GM12878 (cell line): ENCODE results near the gene LSM14A. TPM values are rescaled to one million over a fixed set of nuclear protein-coding genes. Genes with fewer than 3 reads are reported as not detected.

Experiments
- ATAC-seq: fragments of 200-7000 bp; cut with Tn5 transposase; 3 replicates; pipeline ENCODE4 v1.9.1; 2020; ENCODE audit warnings: mild to moderate bottlenecking, moderate library complexity
- BruUV-seq: library from RNA; stranded (reverse); fragments of 400-500 nt; replicated peaks from 2 replicates; lab custom pipeline; 2021; lab: Mats Ljungman, UMichigan
- CTCF ChIA-PET: fragments of 300-600 bp; sonication (Branson Sonifier 250); formaldehyde crosslinking; extraction: SDS; loops from one replicate; lab custom pipeline; 2021; ENCODE audit warnings: inconsistent platforms; lab: Yijun Ruan, JAX
- POLR2A ChIA-PET: fragments of 350-600 bp; formaldehyde crosslinking; extraction: SDS; loops from one replicate; lab custom pipeline; 2021; ENCODE audit warnings: inconsistent platforms; lab: Charles Lee
- RAD21 ChIA-PET: fragments of 300-600 bp; sonication (Branson Sonifier 250); formaldehyde crosslinking; loops from one replicate; lab custom pipeline; 2023; ENCODE audit warnings: antibody characterized with exemption; ENCODE audit not compliant: unreplicated experiment; lab: Charles Lee
- SMC1A ChIA-PET: fragments of 300-600 bp; sonication (Branson Sonifier 250); formaldehyde crosslinking; loops from one replicate; lab custom pipeline; 2023; ENCODE audit not compliant: unreplicated experiment, uncharacterized antibody; lab: Charles Lee
- DNase-seq: peaks from one replicate; pipeline ENCODE4 v3.0.0-alpha.2; 2011; ENCODE audit warnings: low read depth, low spot score
- FAIRE-seq: peaks from 3 replicates; lab custom pipeline; 2011; peaks lifted over from hg19 to GRCh38; lab: Jason Lieb, UNC
- H2AFZ ChIP-seq: 2 replicates; pipeline ENCODE4 v1.6.0; 2011; ENCODE audit warnings: low read depth, low read length, control low read depth; ENCODE audit not compliant: control insufficient read depth
- H3K27ac ChIP-seq: 2 replicates; pipeline ENCODE4 v1.5.1; 2011; ENCODE audit warnings: control low read depth; ENCODE audit not compliant: control insufficient read depth, insufficient read depth
- H3K27me3 ChIP-seq, 2 experiments: replicated peaks in 1 of 2; 2 replicates each; pipeline versions ENCODE4 v1.6.0 to v1.6.1; 2011; ENCODE audit warnings: low read length in 1 of 2; ENCODE audit not compliant: control insufficient read depth in 2 of 2, insufficient read depth in 2 of 2
- H3K36me3 ChIP-seq, 2 experiments: 2 replicates each; pipeline ENCODE4 v1.5.1; 2011; ENCODE audit warnings: low read length in 1 of 2; ENCODE audit not compliant: control insufficient read depth in 2 of 2, insufficient read depth in 2 of 2
- H3K4me1 ChIP-seq: 2 replicates; pipeline ENCODE4 v1.6.1; 2011; ENCODE audit warnings: mild to moderate bottlenecking, low read length, moderate library complexity, mixed read lengths; ENCODE audit not compliant: control insufficient read depth, insufficient read depth
- H3K4me2 ChIP-seq: 2 replicates; pipeline ENCODE4 v1.6.0; 2011; ENCODE audit warnings: control low read depth; ENCODE audit not compliant: control insufficient read depth, insufficient read depth
- H3K4me3 ChIP-seq: fragments of 200-600 bp; sonication (generic); 2 replicates; pipeline ENCODE4 v1.5.1; 2016
- H3K79me2 ChIP-seq: 2 replicates; pipeline ENCODE4 v1.6.0; 2011; ENCODE audit warnings: low read length; ENCODE audit not compliant: control insufficient read depth, insufficient read depth
- H3K9ac ChIP-seq: 2 replicates; pipeline ENCODE4 v1.8.0; 2011; ENCODE audit warnings: low read length, control low read depth, mixed read lengths; ENCODE audit not compliant: control insufficient read depth, insufficient read depth
- H3K9me3 ChIP-seq: replicated peaks from 3 replicates; pipeline ENCODE4 v1.5.1; 2011; ENCODE audit warnings: mild to moderate bottlenecking, low read length; ENCODE audit not compliant: control insufficient read depth, insufficient read depth
- H4K20me1 ChIP-seq: 2 replicates; pipeline ENCODE4 v1.6.0; 2011; ENCODE audit not compliant: control insufficient read depth, insufficient read depth
- CBFB ChIP-seq: IDR thresholded peaks from 2 replicates; pipeline ENCODE4 v1.6.1; 2016; ENCODE audit warnings: antibody characterized with exemption, low read depth
- IRF3 ChIP-seq: fragments of 450-650 bp; IDR thresholded peaks from 2 replicates; pipeline ENCODE4 v1.6.1; 2014; ENCODE audit warnings: mild to moderate bottlenecking
- JUNB ChIP-seq: IDR thresholded peaks from 2 replicates; pipeline ENCODE4 v1.6.1; 2016; ENCODE audit warnings: antibody characterized with exemption, mild to moderate bottlenecking
- KAT2A ChIP-seq: conservative IDR thresholded peaks from 2 replicates; pipeline ENCODE4 v1.6.1; 2011; ENCODE audit warnings: low read depth, low read length; ENCODE audit not compliant: control insufficient read depth
- MTA2 ChIP-seq: fragments of 450-650 bp; IDR thresholded peaks from 2 replicates; pipeline ENCODE4 v1.6.1; 2016; ENCODE audit warnings: low read depth, mild to moderate bottlenecking, moderate library complexity
- NFYA ChIP-seq: IDR thresholded peaks from 2 replicates; pipeline ENCODE4 v1.6.1; 2011; ENCODE audit warnings: low read depth, mild to moderate bottlenecking, low read length, improper control_type of control experiment, borderline replicate concordance
- POLR2A ChIP-seq: IDR thresholded peaks from 2 replicates; pipeline ENCODE4 v1.6.1; 2011; ENCODE audit warnings: low read depth, mild to moderate bottlenecking, low read length
- RAD21 ChIP-seq: IDR thresholded peaks from 2 replicates; pipeline ENCODE4 v1.6.1; 2011; ENCODE audit warnings: mild to moderate bottlenecking, low read depth, low read length, moderate library complexity; ENCODE audit not compliant: insufficient read depth
- SREBF2 ChIP-seq: IDR thresholded peaks from 2 replicates; pipeline ENCODE4 v1.6.1; 2012; ENCODE audit warnings: mild to moderate bottlenecking, low read length
- TAF1 ChIP-seq: IDR thresholded peaks from 2 replicates; pipeline ENCODE4 v1.6.1; 2011; ENCODE audit warnings: mild to moderate bottlenecking, low read depth, low read length, borderline replicate concordance
- YBX1 ChIP-seq: fragments of 450-650 bp; IDR thresholded peaks from 2 replicates; pipeline ENCODE4 v1.6.1; 2016; ENCODE audit warnings: antibody characterized with exemption
- WGBS: methylation state at CpG from one replicate; pipeline ENCODE4 v1.1.6; 2016; ENCODE audit warnings: low lambda C conversion rate; ENCODE audit not compliant: insufficient replicate concordance, insufficient coverage; ENCODE audit errors: missing lambda C conversion rate; 5-methylcytosine and 5-hydroxymethylcytosine counted together
- in situ Hi-C: fragments of 300-500 bp; cut with MboI; formaldehyde crosslinking; loops from 9 replicates; pipeline ENCODE4 v1.14.3; 2018; ENCODE audit warnings: mixed read lengths
- intact Hi-C: fragments of 100-400 bp; cut with micrococcal nuclease; formaldehyde crosslinking; loops from one replicate; pipeline ENCODE4 v1.14.2; 2022; ENCODE audit not compliant: unreplicated experiment
- polyA plus RNA-seq, 11 experiments: library from polyadenylated mRNA; depleted of rRNA in 4 of 11; unstranded in 6 of 11; stranded (reverse) in 5 of 11; fragments of >200 nt; fragmentation: Nextera tagmentation in 4 of 11; fragmentation: Illumina TruSeq in 1 of 11; extraction: Ambion mirVana in 4 of 11; extraction: Trizol in 1 of 11; gene quantifications; 1 replicate in 1 of 11; 2 replicates in 10 of 11; pipeline versions ENCODE4 v1.2.1 to v1.2.3, GENCODE V29; 2011 to 2016; ENCODE audit warnings: inconsistent platforms in 2 of 11, missing spikeins in 2 of 11, low read depth in 1 of 11
- total RNA-seq, 4 experiments: library from RNA; depleted of rRNA in 3 of 4; stranded (reverse); fragments of >200 nt in 3 of 4; fragmentation: Illumina TruSeq in 1 of 4; extraction: Trizol in 1 of 4; gene quantifications; 2 replicates each; pipeline versions ENCODE4 v1.2.1 to v1.2.3, GENCODE V29; 2013 to 2021
- TF ChIP-seq, protein P1 (sequence below): fragments of 150-350 bp; IDR thresholded peaks from 2 replicates; pipeline ENCODE4 v1.6.1; 2016; ENCODE audit warnings: low read depth, low read length

LSM14A gene
- total and polyA plus RNA-seq, 10 of the 15 experiments (the other 5 are each of a cell fraction or from before 2014, with no cell fraction given) = 21.9 to 193 (median 89.4) TPM

- intact Hi-C loops (loop anchor here (10.0 kb wide), 1 partner anchor 239 kb away; the partner anchor contains the start of gene UBA2), in situ Hi-C loops (no loop called here)
- no peak for DNase-seq
- Histone ChIP-seq H3K4me1 (no peaks in the 10 kb centered on the region), H3K79me2 (peaks cover 95% of the 10 kb centered on the region), H4K20me1 (peaks cover 2% of the 10 kb centered on the region; the same call in 1 of the 2 replicates), H3K4me3 (no peak overlapping the region), H3K4me2 (no peak overlapping the region), H3K36me3 (peaks cover 0 to 3% of the 10 kb centered on the region in 2 experiments; a peak in 1 of 4 replicates), H2AFZ (no peak overlapping the region), H3K27ac (no peak overlapping the region), H3K9ac (no peak overlapping the region)
- ChIA-PET CTCF (interaction anchor here (1.4 to 2.6 kb wide), 3 partner anchors 8 to 33 kb away, joined by 3 to 9 read pairs (median 8); no protein-coding TSS in a partner anchor), SMC1A (interaction anchor here (2.0 to 2.9 kb wide), 3 partner anchors 8 to 13 kb away, joined by 5 to 12 read pairs (median 7); no protein-coding TSS in a partner anchor), RAD21 (interaction anchor here (0.8 to 1.0 kb wide), 2 partner anchors 12 to 40 kb away, joined by 5 to 7 read pairs; no protein-coding TSS in a partner anchor)
- 97% methylated on average over 2 of the region's 2 CpGs for WGBS
- TF ChIP-seq MTA2 = no peak
- no peak for TF ChIP-seq CBFB
- no peak for TF ChIP-seq NFYA
- TF ChIP-seq, all 136 proteins: peak for 0
- H3K9me3 ChIP-seq = no peaks in the 10 kb centered on the region
- no peaks in the 10 kb centered on the region for H3K27me3 ChIP-seq
- POLR2A ChIA-PET = interaction anchor here (0.7 kb wide), 1 partner anchor 51 kb away, joined by 4 read pairs; no protein-coding TSS in a partner anchor
- no TSS peak for BruUV-seq
- ATAC-seq (no peak), FAIRE-seq (no peak)
Observed at GRCh38 chr19:34186205-34186604, 13.9 kb downstream of the LSM14A start.

DNA sequence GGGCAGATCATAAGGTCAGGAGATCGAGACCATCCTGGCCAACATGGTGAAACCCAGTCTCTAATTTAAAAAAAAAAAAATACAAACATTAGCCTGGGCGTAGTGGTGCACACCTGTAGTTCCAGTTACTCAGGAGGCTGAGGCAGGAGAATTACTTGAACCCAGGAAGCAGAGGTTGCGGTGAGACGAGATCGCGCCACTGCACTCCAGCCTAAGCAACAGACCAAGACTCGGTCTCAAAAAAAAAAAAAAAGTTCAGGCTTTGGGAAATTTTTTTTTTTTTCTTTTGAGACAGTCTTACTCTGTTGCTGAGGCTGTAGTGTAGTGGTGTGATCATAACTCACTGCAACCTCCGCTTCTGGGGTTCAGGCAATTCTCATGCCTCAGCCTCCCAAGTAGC lies 14.7 kb downstream of the LSM14A start:
- 98% methylated on average over 8 of the region's 8 CpGs for WGBS
- H3K9me3 ChIP-seq = no peaks in the 10 kb centered on the region
- RAD21 ChIA-PET = no interaction called here
- H4K20me1 ChIP-seq = peaks cover 2% of the 10 kb centered on the region; the same call in 1 of the 2 replicates
- CTCF ChIA-PET = interaction anchor here (1.4 to 2.6 kb wide), 3 partner anchors 9 to 32 kb away, joined by 3 to 9 read pairs (median 8); no protein-coding TSS in a partner anchor
- ATAC-seq = no peak
- intact Hi-C loops = loop anchor here (10.0 kb wide), 1 partner anchor 238 kb away; the partner anchor contains the start of gene UBA2
- TF ChIP-seq KAT2A (no peak), YBX1 (no peak), IRF3 (no peak), SREBF2 (no peak), RAD21 (no peak), CBFB (no peak), JUNB (no peak), POLR2A (no peak), TAF1 (no peak)
- TF ChIP-seq, protein P1, sequence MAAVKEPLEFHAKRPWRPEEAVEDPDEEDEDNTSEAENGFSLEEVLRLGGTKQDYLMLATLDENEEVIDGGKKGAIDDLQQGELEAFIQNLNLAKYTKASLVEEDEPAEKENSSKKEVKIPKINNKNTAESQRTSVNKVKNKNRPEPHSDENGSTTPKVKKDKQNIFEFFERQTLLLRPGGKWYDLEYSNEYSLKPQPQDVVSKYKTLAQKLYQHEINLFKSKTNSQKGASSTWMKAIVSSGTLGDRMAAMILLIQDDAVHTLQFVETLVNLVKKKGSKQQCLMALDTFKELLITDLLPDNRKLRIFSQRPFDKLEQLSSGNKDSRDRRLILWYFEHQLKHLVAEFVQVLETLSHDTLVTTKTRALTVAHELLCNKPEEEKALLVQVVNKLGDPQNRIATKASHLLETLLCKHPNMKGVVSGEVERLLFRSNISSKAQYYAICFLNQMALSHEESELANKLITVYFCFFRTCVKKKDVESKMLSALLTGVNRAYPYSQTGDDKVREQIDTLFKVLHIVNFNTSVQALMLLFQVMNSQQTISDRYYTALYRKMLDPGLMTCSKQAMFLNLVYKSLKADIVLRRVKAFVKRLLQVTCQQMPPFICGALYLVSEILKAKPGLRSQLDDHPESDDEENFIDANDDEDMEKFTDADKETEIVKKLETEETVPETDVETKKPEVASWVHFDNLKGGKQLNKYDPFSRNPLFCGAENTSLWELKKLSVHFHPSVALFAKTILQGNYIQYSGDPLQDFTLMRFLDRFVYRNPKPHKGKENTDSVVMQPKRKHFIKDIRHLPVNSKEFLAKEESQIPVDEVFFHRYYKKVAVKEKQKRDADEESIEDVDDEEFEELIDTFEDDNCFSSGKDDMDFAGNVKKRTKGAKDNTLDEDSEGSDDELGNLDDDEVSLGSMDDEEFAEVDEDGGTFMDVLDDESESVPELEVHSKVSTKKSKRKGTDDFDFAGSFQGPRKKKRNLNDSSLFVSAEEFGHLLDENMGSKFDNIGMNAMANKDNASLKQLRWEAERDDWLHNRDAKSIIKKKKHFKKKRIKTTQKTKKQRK = no peak
- SMC1A ChIA-PET = interaction anchor here (0.7 to 3.4 kb wide), 5 partner anchors 7 to 636 kb away, joined by 3 to 21 read pairs (median 5); no protein-coding TSS in a partner anchor
- no TSS peak for BruUV-seq
- peaks cover 0 to 3% of the 10 kb centered on the region in 2 experiments; a peak in 1 of 4 replicates for H3K36me3 ChIP-seq
- no peak for FAIRE-seq
- H2AFZ ChIP-seq = no peak overlapping the region
- H3K79me2 ChIP-seq = peaks cover 95% of the 10 kb centered on the region
- no peak for DNase-seq
- no peak overlapping the region for H3K4me3 ChIP-seq
- no peak overlapping the region for H3K4me2 ChIP-seq
- no peak overlapping the region for H3K27ac ChIP-seq
- no peaks in the 10 kb centered on the region for H3K27me3 ChIP-seq
- POLR2A ChIA-PET = interaction anchor here (0.7 to 1.1 kb wide), 2 partner anchors 8 to 53 kb away, joined by 3 to 7 read pairs; no protein-coding TSS in a partner anchor
- no peak overlapping the region for H3K9ac ChIP-seq
- in situ Hi-C loops = no loop called here
- no peaks in the 10 kb centered on the region for H3K4me1 ChIP-seq
